HepG2 (cell line): ENCODE measurements around the gene MARF1. TPM values are rescaled to one million over a fixed set of nuclear protein-coding genes. Genes with fewer than 3 reads are reported as not detected.

Source experiments
- AHDC1 ChIP-seq: sonication (generic); formaldehyde crosslinking; IDR thresholded peaks from 2 replicates; pipeline ENCODE4 v1.5.1; 2020; ENCODE audit warnings: mild to moderate bottlenecking, missing genetic modification reagents, borderline replicate concordance
- GZF1 ChIP-seq: sonication (generic); formaldehyde crosslinking; IDR thresholded peaks from 2 replicates; pipeline ENCODE4 v1.5.1; 2020; ENCODE audit warnings: mild to moderate bottlenecking, missing genetic modification reagents
- KLF15 ChIP-seq: sonication (generic); formaldehyde crosslinking; IDR thresholded peaks from 2 replicates; pipeline ENCODE4 v1.8.1; 2023; ENCODE audit warnings: borderline replicate concordance, mild to moderate bottlenecking, inconsistent platforms, missing genetic modification reagents, mixed read lengths
- MXI1 ChIP-seq: IDR thresholded peaks from 3 replicates; pipeline ENCODE4 v1.6.1; 2012; ENCODE audit warnings: low read depth, low read length, inconsistent platforms, borderline replicate concordance
- NFAT5 ChIP-seq: sonication (generic); formaldehyde crosslinking; IDR thresholded peaks from 2 replicates; pipeline ENCODE4 v1.4.0; 2020; ENCODE audit warnings: missing genetic modification reagents
- WIZ ChIP-seq: sonication (generic); formaldehyde crosslinking; IDR thresholded peaks from 2 replicates; pipeline ENCODE4 v1.5.1; 2020; ENCODE audit warnings: mild to moderate bottlenecking, missing genetic modification reagents
- ZNF446 ChIP-seq: sonication (generic); formaldehyde crosslinking; IDR thresholded peaks from 2 replicates; pipeline ENCODE4 v1.5.0; 2020; ENCODE audit warnings: mild to moderate bottlenecking, missing genetic modification reagents
- polyA plus RNA-seq, 8 experiments: library from polyadenylated mRNA; depleted of rRNA in 3 of 8; stranded (reverse) in 7 of 8; unstranded in 1 of 8; fragments of >200 nt; fragmentation: Illumina TruSeq in 4 of 8; extraction: Trizol in 4 of 8; gene quantifications; 2 replicates each; pipeline versions ENCODE4 v1.2.1 to v1.2.3, GENCODE V29; 2011 to 2016; ENCODE audit warnings: low read depth in 4 of 8, missing spikeins in 1 of 8, mixed read lengths in 1 of 8; ENCODE audit not compliant: insufficient read depth in 1 of 8
- total RNA-seq, 5 experiments: library from RNA; depleted of rRNA; stranded (reverse); fragments of >200 nt; fragmentation: Illumina TruSeq; extraction: Trizol; gene quantifications; 2 replicates each; pipeline ENCODE4 v1.2.3, GENCODE V29; 2016; ENCODE audit warnings: low read depth in 1 of 5
- TF ChIP-seq, protein P1 (sequence below): sonication (generic); formaldehyde crosslinking; IDR thresholded peaks from 2 replicates; pipeline ENCODE4 v1.8.0; 2022; ENCODE audit warnings: mild to moderate bottlenecking, missing genetic modification reagents; ENCODE audit not compliant: insufficient replicate concordance
- TF ChIP-seq, protein P2 (sequence below): sonication (generic); formaldehyde crosslinking; IDR thresholded peaks from 2 replicates; pipeline ENCODE4 v1.8.0; 2022; ENCODE audit warnings: mild to moderate bottlenecking, missing genetic modification reagents

The MARF1 gene
- total and polyA plus RNA-seq, 2 of the 13 experiments (the other 11 are each of a cell fraction or from before 2014, with no cell fraction given): 8.7 to 20.7 TPM

- TF ChIP-seq AHDC1 (CRISPR knock-in tag): no peak
- no peak for TF ChIP-seq WIZ (CRISPR knock-in tag)
- TF ChIP-seq GZF1: 0 out of 2 replicates have a peak, but pooled peaks have one; percentile 31
- no peak for TF ChIP-seq KLF15 (CRISPR knock-in tag)
- TF ChIP-seq MXI1: no peak
- TF ChIP-seq ZNF446 (CRISPR knock-in tag): no peak
- TF ChIP-seq, protein P1, sequence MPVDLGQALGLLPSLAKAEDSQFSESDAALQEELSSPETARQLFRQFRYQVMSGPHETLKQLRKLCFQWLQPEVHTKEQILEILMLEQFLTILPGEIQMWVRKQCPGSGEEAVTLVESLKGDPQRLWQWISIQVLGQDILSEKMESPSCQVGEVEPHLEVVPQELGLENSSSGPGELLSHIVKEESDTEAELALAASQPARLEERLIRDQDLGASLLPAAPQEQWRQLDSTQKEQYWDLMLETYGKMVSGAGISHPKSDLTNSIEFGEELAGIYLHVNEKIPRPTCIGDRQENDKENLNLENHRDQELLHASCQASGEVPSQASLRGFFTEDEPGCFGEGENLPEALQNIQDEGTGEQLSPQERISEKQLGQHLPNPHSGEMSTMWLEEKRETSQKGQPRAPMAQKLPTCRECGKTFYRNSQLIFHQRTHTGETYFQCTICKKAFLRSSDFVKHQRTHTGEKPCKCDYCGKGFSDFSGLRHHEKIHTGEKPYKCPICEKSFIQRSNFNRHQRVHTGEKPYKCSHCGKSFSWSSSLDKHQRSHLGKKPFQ (CRISPR knock-in tag): no peak
- TF ChIP-seq NFAT5 (CRISPR knock-in tag): no peak
- TF ChIP-seq, protein P2, sequence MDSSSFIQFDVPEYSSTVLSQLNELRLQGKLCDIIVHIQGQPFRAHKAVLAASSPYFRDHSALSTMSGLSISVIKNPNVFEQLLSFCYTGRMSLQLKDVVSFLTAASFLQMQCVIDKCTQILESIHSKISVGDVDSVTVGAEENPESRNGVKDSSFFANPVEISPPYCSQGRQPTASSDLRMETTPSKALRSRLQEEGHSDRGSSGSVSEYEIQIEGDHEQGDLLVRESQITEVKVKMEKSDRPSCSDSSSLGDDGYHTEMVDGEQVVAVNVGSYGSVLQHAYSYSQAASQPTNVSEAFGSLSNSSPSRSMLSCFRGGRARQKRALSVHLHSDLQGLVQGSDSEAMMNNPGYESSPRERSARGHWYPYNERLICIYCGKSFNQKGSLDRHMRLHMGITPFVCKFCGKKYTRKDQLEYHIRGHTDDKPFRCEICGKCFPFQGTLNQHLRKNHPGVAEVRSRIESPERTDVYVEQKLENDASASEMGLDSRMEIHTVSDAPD (CRISPR knock-in tag): no peak; the same call in 1 of the 2 replicates
These were observed 35.1 kb downstream of the MARF1 start (continued) for GRCh38 chr16:15607700-15608396.
